Endometrial microvascular endothelial cells (primary cell): ENCODE measurements around the gene GDI2. TPM values are rescaled to one million over a fixed set of nuclear protein-coding genes. Genes with fewer than 3 reads are reported as not detected.

Experiments used
- in situ Hi-C: cut with HindIII; loops from 2 replicates; pipeline ENCODE4 v1.10.0; 2017; ENCODE audit warnings: low sequenced_read_pairs, low pct_unique_long_range_greater_than_20kb; ENCODE audit errors: inconsistent ontology term
- total RNA-seq: library from RNA; depleted of rRNA; stranded (reverse); fragments of >200 nt; gene quantifications from one replicate; pipeline ENCODE4 v1.2.3, GENCODE V29; 2015; ENCODE audit errors: inconsistent ontology term

The GDI2 gene
- total RNA-seq, 1 donor from 2014 or later = 408 TPM

- in situ Hi-C loops = no loop called here
These were observed 54.3 kb downstream of the GDI2 start for GRCh38 chr10:5758927-5759326.

DNA sequence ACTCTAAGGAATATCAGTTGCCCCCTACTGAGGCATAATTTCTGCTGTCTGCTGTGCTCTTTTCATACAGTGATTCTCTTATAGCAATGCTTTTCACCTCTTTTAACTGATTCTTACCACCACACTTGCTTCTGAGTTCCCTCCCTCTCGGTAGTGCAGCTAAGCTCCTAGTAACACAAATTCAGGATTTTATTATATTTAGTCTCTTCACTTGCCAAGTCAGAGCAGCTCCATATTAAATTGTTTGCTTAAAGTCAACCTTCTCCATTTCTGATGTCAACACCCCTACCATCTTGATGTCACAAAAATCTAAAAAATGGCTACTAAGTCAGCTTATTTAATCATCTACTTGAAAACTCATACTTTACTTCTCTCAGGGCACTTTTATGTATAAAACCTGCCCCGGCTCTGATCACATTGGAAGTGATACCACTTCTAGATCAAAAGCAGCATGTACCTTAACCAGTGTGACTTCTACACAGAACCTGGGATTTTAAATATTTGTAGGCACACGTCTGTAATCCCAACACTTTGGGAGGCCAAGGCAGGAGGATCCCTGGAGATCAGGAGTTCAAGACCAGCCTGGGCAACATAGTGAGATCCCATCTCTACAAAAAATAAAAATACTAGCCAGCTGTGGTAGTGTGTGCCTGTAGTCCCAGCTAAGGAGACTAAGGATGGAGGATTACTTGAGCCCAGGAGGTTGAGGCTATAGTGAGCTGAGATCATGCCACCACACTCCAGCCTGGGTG is 55.3 kb downstream of the GDI2 start:
- in situ Hi-C loops = no loop called here

- in situ Hi-C loops = no loop called here
These were observed 60.8 kb downstream of the GDI2 start for GRCh38 chr10:5752301-5752871.

- in situ Hi-C loops = no loop called here
These were observed 61.5 kb downstream of the GDI2 start for GRCh38 chr10:5751601-5752253.

- in situ Hi-C loops = no loop called here
These were observed 64.8 kb downstream of the GDI2 start for GRCh38 chr10:5748394-5748803.

DNA sequence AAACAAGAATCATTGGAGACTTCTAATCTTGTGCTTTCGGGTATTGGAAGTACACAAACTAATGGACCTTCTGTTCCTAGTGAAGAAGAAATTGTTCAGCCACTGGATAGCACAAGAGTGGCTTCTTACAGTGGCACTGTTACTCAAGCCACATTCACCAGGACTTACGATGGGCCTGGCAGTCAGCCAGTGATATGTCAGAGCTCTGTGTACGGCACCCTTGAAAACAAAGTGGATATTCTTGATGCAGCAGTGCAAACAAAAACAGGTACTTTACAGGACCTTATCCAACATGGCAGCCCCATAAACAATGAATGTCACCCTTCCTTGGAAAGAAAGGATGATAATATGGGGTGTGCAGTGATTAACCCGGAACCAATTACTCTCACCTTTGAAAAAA is 67.0 kb downstream of the GDI2 start:
- in situ Hi-C loops = no loop called here

GRCh38 chr10:5744849-5745248 is 68.4 kb downstream of the GDI2 start:
- in situ Hi-C loops = no loop called here

DNA sequence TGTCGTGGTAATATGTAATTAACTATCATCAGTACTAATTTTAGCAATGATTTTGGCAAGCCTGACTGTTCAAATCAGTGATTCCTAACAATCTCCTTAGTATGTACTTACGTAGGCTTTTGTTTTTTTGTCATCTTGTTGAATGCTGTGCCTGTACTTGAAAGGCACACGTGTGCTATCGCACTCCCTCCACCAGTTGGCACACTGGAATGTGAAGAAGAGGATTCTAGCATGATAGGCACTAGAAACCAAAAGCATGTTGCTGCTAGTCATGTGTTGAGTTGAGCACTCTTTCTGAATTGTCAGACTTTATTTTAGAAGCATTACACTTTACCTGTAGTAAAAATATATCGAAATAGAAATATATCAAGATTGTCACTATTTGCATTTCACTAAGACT is 69.5 kb downstream of the GDI2 start:
- in situ Hi-C loops = no loop called here

- in situ Hi-C loops = no loop called here
These were observed 71.1 kb downstream of the GDI2 start for GRCh38 chr10:5742116-5742515.

DNA sequence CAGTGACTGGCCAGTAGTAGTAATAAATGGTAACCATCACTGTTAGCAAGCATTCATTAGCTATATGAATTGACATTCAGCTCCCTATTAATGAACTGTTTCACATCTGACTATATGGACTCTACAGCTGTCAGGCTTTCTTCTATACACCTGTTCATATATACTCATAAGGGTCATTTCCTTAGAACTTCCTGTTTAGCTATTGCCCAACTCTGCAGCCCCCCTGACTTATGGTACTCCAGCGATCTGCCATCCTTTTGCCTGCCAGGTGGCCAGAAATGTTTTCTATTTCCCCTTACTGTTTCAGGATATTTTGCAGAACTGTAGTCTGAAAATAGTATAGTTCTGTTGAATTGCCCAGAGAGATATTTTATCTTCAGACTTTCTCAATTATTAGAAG is 72.0 kb downstream of the GDI2 start:
- in situ Hi-C loops = no loop called here

DNA sequence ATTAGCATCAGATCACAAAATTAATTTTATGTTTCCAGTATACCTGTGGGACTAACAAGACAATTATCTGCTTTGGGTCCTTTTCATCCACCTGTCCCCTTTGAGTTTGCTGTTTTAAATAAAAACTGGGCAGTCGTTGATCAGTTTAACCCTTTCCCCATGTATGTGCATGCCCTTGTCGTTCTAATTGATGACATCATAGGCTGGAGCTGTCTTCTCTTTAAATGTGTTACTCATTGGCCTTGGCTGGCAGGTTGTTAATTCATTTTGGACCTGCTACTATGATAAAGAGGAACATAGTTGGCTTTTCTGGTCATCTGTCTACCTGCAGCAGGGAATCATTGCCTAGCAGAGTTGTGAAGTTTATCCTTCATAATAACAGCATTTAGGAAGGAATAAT is 74.8 kb downstream of the GDI2 start:
- in situ Hi-C loops = no loop called here

GRCh38 chr10:5737352-5737751 is 75.9 kb downstream of the GDI2 start:
- in situ Hi-C loops = no loop called here

DNA sequence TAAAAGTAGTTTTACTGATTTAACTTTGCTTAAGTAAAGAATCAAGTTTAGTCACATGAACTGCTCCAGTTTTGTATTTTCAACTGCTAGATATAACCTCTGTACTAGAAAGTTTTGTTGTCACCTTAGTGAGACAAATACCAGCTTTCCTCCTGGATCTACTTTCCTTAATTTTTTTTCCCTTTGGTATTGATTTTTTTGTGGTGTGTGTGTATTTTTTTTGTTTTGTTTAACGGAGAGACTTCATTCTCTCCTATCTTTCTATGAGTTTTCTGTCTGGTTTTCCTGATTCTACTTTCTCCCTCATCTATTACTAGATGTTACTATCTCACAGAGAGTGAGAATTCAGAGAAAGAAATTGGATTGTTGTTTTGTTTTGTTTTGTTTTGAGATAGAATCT is 76.6 kb downstream of the GDI2 start:
- in situ Hi-C loops = no loop called here

DNA sequence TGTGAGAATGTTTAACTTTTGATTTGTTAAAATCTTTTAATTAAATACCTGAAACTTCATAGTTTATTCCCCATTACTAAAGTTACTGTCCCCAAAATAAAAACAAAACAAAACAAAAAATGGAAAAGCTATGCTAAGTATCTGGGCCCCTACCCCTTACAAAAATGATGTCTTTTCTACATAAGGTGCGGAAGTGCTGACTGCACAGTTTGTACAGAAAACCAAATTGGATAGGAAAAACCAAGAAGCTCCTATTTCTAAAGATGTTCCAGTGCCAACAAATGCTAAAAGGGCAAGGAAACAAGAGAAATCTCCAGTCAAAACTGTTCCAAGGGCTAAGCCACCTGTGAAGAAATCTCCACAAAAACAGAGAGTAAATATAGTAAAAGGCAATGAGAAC is 78.1 kb downstream of the GDI2 start:
- in situ Hi-C loops = no loop called here

GRCh38 chr10:5732141-5732540 is 81.1 kb downstream of the GDI2 start:
- in situ Hi-C loops = no loop called here

GRCh38 chr10:5731559-5731958 is 81.7 kb downstream of the GDI2 start:
- in situ Hi-C loops = no loop called here

- in situ Hi-C loops = no loop called here
These were observed 82.5 kb downstream of the GDI2 start for GRCh38 chr10:5730766-5731165.

- in situ Hi-C loops = no loop called here
These were observed 89.5 kb downstream of the GDI2 start for GRCh38 chr10:5723692-5724091.

GRCh38 chr10:5720182-5720581 is 93.1 kb downstream of the GDI2 start:
- in situ Hi-C loops = no loop called here

DNA sequence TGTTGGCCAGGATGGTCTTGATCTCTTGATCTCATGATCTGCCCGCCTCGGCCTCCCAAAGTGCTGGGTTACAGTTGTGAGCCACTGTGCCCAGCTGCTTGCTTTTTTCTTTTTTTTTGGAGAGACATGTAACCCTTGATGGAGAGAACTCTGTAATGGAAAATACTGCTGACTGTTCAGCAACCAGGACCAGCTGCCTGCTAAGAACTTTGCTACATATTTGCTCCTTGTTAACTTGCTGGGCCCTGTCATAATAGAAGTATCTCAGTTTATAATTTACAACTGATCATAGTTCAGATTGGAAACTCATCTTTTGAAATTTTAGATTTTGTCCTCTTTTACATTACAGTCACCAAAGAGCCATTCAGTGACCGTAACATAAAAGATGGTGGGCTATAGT is 93.7 kb downstream of the GDI2 start:
- in situ Hi-C loops = no loop called here
